Measurements from ENCODE around the gene SAMM50.

SAMM50 gene

DNA sequence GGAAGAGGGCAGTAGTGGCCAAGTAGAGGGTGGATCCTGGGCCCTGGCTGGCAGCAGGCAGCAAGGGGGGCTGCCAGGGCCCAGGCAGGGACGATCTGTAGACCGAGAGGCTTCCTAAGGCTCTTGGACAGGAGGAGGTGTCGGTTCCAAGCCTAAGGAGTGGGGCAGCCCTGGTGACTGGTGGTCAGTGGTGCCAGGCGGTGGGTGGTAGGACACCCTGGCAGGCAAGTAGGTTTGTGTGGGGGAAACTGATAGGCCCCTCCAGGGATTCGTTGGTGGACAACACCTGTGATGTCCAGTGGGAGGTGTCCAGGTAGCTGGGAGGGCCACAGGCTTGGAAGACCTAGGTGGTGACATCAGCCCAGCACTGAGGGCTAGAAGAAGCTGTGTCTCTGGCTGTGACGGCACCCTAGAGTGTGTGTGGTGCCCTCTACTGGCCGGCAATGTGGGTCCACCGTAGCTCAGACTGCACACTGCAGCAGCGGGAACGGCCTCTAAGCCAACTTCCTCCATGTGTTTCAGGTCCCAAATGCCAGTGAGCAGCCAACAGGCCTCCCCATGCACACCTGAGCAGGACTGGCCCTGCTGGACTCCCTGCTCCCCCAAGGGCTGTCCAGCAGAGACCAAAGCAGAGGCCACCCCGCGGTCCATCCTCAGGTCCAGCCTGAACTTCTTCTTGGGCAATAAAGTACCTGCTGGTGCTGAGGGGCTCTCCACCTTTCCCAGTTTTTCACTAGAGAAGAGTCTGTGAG is 9.4 kb upstream of the SAMM50 start:
- peak; percentile 59 for DNase-seq (ENCODE audit: low spot score)

- DNase-seq (ENCODE audit: low spot score) = no peak
Observed at GRCh38 chr22:43946384-43946667, 8.9 kb upstream of the SAMM50 start.

DNA sequence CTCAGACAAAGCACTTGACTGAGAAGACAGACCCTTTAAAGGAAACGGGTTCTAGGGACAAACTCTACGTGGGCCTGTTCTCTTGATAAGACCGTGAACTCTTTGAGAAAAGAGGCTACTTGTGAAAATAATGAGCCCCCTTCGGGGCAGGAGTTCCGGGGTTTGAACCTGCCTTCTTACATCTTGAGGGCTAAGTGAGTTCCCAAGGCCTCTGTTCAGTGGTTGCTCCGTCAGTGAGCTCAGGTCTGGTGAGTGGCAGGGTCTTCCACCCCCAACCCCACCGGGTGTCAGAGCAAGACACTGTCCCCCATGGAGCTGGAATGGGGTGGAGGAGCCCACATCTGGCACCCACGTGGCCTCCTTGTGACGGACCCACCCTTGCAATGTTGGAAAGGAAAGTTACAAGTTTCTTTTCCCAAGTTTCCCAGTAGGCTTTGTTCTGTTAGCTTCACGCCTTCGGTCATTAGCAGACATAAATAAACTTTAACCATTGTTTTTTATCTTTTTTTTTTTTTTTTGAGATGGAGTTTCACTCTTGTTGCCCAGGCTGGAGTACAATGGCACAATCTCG is 6.3 kb upstream of the SAMM50 start:
- no peak for DNase-seq (ENCODE audit: low spot score)

- no peak for DNase-seq (ENCODE audit: low spot score)
Observed at GRCh38 chr22:43951391-43951790, 3.9 kb upstream of the SAMM50 start.

DNA sequence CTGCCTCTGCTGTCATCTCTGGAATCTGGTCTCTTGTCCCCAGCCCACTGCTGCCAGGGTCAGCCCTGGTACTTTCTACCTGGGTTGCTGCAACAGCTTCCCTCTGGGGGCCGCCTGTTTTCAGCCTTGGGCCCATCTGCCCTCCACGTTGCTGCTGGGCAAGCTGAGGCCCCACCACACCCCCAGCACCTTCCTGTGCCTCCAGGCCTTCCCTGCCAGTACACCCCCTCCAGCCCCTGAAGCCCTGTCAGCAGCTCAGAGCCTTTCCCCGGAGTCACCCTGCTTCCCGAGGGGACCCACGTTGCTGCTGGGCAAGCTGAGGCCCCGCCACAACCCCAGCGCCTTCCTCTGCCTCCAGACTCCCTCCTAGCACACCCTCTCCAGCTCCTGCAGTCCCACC is 3.3 kb upstream of the SAMM50 start:
- DNase-seq (ENCODE audit: low spot score) = no peak

DNA sequence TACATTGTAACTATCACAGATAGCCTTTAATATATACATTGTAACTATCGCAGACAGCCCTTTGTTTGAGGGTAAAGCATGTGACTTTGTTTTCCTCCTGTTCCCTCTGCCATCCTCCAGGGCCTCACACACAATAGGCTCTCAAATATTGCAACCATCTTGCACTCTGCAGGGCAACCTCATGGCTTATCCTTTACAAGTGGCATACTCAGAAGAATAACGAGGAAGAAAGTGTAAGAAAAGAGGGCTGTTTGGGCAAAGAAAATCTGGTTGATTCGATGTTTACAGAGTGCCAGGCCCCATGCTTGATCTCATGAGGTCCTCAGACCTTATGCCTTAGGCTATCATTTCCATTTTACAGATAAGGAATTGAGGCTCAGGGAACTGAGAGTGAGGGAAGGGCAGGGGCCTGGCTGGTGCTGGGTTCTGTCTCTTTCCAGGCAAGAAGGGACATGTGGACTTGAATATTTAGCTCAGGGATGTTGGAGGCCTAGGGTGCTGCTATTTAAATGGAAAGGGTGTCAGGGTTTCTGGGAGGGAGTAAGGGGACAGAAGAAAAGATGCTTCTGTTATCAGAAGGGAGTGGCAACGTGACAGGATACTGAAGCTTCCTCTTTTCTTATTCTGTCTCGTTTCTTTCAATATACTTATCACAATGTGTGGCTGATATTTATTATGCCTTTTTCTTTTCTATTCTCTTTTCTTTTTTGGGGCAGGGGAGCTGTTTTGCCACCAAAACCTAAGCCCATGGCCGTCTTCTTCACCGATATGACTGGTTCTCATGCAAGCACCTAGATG is 1.1 kb upstream of the SAMM50 start:
- DNase-seq (ENCODE audit: low spot score) = no peak

DNA sequence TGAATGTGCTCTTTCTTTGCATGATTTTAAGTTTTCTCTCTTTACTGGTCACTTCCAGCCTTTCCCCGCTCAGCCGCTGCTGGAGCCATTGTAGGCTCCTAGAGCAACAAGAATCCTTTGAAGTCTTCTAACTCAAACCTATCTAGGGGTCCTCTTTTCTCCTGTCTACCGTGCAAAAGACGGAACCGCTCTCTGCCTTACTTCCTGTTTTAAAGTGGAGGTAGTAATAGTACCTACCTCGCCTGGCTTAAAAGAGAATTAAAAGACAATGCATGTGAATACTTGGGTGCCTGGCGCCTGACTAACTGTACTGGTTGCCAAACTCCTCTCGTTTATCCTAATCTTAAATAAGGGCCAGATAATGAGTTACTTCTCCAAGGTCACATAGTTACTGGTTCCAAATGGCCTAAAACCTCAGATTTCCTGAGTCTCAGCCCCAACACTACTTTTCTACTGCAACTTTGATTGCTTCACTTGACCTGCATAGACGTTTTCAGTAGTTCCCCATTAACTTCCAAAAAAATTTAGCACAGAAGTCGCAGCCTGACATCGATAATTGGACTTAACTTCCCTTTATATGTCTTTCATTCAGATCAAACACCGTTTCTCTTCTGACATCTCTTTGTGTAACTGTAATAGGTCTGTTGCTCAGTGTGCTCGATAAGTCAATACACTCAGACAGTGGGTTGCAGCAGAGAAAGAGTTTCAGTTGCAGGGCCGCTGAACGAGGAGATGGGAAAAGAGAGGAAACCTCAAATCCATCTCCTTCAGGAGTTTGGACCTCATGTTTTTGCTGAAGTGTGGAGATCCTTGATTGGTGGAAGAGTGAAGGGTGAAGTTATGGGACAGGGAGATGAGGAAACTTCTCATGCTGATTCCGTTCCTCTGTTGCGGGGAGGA is 891 bp downstream of the SAMM50 start:
- peak; percentile 10 for DNase-seq (ENCODE audit: low spot score)

DNA sequence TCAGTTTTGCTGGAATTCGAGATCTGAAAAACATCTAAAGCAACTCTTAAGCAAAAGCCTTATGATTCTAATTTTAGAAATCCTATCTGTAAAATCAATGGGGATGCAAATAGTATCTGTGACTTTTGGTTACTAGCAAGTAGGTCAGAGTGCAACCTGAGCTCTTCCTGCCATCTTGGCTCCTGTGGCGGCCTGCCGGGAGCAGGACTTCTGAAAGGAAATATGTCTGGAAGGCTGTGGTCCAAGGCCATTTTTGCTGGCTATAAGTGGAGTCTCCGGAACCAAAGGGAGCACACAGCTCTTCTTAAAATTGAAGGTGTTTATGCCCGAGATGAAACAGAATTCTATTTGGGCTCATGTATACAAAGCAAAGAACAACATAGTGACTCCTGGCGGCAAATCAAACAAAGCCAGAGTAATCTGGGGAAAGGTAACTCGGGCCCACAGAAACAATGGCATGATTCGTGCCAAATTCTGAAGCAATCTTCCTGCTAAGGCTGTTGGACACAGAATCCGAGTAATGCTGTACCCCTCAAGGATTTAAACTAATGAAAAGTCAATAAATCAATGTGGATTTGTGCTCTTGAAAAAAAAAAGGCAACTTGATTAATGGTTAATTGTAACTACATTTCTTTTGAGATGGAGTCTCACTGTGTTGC is 1.7 kb downstream of the SAMM50 start:
- no peak for DNase-seq (ENCODE audit: low spot score)

GRCh38 chr22:43957871-43958270 is 2.6 kb downstream of the SAMM50 start:
- DNase-seq (ENCODE audit: low spot score) = no peak

GRCh38 chr22:43964314-43964857 is 9.1 kb downstream of the SAMM50 start:
- DNase-seq (ENCODE audit: low spot score) = no peak

GRCh38 chr22:43967069-43967468 is 11.8 kb downstream of the SAMM50 start:
- DNase-seq (ENCODE audit: low spot score) = no peak

DNA sequence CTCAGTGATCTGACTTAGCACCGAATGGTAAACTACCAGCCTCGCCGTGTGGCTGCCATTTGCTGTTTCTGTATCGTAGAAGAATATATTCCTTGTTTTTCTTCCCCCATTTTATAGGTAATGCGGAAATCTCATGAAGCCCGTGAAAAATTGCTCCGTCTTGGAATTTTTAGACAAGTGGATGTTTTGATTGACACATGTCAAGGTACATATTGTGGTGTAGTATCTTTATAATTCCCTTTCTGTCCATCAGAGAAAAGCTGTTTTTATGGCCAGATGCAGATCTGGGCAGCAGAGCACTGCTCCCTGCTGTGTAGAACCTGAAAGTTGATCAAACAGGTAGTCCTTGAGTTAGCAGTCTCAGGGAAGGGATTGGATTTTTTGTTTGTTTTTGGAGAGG is 13.4 kb downstream of the SAMM50 start:
- DNase-seq (ENCODE audit: low spot score) = no peak

- no peak for DNase-seq (ENCODE audit: low spot score)
Observed at GRCh38 chr22:43969021-43969878, 14.0 kb downstream of the SAMM50 start.

- no peak for DNase-seq (ENCODE audit: low spot score)
Observed at GRCh38 chr22:43969989-43970755, 14.9 kb downstream of the SAMM50 start.

GRCh38 chr22:43971112-43971511 is 15.9 kb downstream of the SAMM50 start:
- no peak for DNase-seq (ENCODE audit: low spot score)

DNA sequence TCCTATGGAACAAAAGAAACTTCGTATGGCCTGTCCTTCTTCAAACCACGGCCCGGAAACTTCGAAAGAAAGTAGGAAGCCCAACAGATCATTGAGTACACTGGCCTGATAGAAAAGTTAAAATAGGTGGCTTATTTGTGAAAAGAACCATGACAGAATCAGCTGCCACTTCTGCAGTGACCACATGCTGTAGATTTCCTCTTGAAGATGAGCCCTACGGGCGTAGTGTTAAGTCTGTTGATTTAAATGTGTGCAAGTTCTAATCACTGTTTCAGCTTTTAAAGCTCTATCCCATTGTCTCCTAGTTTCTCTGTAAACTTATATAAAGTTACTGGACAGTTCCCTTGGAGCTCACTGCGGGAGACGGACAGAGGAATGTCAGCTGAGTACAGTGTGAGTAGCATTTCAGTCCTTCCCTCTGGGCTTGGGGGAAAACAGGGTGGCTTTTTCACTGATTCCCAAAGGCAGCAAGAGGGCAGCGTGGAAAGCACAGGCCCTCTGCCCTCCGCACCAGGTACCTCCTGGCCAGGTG is 17.8 kb downstream of the SAMM50 start:
- DNase-seq (ENCODE audit: low spot score) = no peak

DNA sequence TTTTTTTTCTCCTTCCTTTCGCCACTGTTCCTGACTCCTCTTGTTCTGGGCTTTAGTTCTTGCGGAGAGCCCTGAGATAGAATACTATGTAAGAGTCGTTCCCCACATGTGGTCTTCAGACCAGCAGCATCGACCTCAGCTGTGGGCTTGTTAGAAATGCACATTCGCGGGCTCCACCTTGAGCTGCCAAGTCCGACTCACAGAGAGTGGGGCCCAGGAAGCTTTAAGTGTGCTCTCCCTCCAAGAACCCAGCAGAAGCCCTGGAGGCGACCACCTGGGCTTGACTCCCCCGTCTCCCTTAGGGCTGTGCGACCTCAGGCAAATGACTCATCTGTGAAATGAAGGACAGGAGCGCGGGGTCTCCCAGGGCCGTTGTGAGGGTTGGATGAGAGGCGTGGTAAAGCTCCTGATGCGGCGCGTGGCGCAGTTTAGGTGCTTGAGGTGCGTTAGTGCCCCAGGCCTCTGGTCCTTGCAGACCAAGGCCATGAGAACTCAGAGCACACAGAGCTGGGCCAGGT is 18.8 kb downstream of the SAMM50 start:
- no peak for DNase-seq (ENCODE audit: low spot score)

DNA sequence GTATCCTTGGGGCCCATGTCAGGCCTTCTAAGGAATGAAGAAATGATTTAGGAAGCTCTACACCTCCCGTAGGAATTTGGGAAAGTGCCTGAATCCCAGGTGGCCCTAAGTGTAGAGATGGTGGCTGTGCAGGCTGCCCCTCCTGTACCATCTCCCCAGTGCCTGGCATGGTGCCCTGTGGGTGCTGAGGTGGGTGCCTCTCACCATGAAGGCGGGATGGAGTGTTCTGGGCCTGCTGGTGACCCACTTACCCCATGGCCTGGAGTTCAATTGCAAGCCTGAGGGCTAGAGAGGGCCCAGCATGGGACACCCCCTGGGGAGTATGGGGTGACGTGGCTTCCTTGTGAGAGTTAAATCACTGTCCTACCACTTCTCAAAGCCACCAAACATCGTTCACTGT is 19.8 kb downstream of the SAMM50 start:
- DNase-seq (ENCODE audit: low spot score) = no peak

Data from CD4-positive, alpha-beta T cell treated with Interleukin-15 for 4 hours (primary cell).